ENCODE measurements around the gene CHTF18.

CHTF18 gene

DNA sequence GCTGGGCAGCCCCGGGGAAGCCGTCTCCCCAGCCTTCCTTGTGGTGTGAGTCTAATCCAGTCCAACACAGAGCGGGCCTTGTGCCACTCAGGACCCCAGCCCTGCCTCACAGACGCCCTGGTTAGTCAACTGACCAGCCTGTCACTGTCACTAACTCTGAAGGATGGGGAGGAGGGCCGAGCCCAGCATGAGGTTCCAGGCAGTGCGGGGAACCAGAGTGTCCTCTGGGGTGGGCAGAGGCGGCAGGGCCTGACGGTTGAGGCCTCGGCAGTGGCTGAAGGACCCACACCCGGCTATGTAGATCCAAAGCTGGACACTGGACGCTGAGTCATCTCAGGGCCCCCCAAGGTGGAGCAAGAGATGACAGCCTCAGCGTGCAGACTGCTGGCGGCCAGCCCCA is 8.9 kb upstream of the CHTF18 start:
- no peak overlapping the region for H3K27ac ChIP-seq (ENCODE audit: low read length, poor library complexity, severe bottlenecking)
- no peak overlapping the region for H2BK120ac ChIP-seq (ENCODE audit: low read depth, low read length)
- H3K36me3 ChIP-seq (ENCODE audit: control insufficient read depth in 1 of 2, insufficient read depth in 2 of 2, low read depth in 1 of 2, low read length in 2 of 2): peaks cover 0 to 6% of the 10 kb centered on the region in 2 experiments
- H3K4ac ChIP-seq (ENCODE audit: low read depth in 1 of 2, low read length in 2 of 2): no peak overlapping the region
- no peak for DNase-seq
- H3K14ac ChIP-seq (ENCODE audit: low read length in 2 of 2): no peak overlapping the region
- H3K79me1 ChIP-seq (replicated peaks; ENCODE audit: low read length, poor library complexity, severe bottlenecking): no peaks in the 10 kb centered on the region
- H3K9me3 ChIP-seq (ENCODE audit: control insufficient read depth, low read length): no peaks in the 10 kb centered on the region
- H3K18ac ChIP-seq (ENCODE audit: low read depth in 1 of 2, low read length in 2 of 2): no peak overlapping the region
- no peak overlapping the region for H3K23ac ChIP-seq (ENCODE audit: low read length in 2 of 2)
- 84% methylated on average over 13 of the region's 13 CpGs for WGBS
- peaks cover 3 to 69% of the 10 kb centered on the region in 2 experiments for H3K27me3 ChIP-seq (ENCODE audit: control insufficient read depth in 1 of 2, insufficient read depth in 1 of 2, low read length in 2 of 2)
- no peak overlapping the region for H2BK15ac ChIP-seq (ENCODE audit: low read depth, poor library complexity, severe bottlenecking)
- no peak overlapping the region for H2AFZ ChIP-seq (ENCODE audit: low read depth, low read length)
- no peak overlapping the region for H4K91ac ChIP-seq (ENCODE audit: low read length)
- H3K9ac ChIP-seq (ENCODE audit: low read length): no peak overlapping the region
- no peak overlapping the region for H3K4me2 ChIP-seq (ENCODE audit: low read length, poor library complexity, severe bottlenecking)
- H2AK5ac ChIP-seq (ENCODE audit: low read length, severe bottlenecking): no peak overlapping the region
- H3K4me3 ChIP-seq (ENCODE audit: insufficient read depth in 1 of 2, low read depth in 1 of 2, low read length in 2 of 2): peak overlapping the region in 1 of 2 experiments; percentile 8
- H3K4me1 ChIP-seq (ENCODE audit: control insufficient read depth, insufficient read depth, low read depth, low read length): peaks cover 29% of the 10 kb centered on the region
- no peak overlapping the region for H4K8ac ChIP-seq (ENCODE audit: low read length)
- no peak overlapping the region for H2BK12ac ChIP-seq (ENCODE audit: low read length in 2 of 2)
- no peak overlapping the region for H2BK5ac ChIP-seq (ENCODE audit: low read depth, low read length, poor library complexity, severe bottlenecking)

DNA sequence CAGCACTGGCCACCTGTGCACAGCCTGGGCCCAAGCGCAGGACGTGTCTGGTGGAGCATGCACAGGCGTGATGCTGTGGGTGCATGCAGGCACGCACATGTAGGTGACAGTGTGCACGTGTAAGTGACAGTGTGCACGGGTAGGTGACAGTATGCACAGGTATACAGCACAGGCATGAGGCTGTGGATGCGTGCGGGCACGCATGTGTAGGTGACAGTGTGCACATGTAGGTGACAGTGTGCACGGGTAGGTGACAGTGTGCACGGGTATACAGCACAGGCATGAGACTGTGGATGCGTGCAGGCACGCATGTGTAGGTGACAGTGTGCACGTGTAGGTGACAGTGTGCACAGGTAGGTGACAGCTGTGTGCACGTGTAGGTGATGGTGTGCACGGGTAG is 8.1 kb upstream of the CHTF18 start:
- H3K36me3 ChIP-seq (ENCODE audit: control insufficient read depth in 1 of 2, insufficient read depth in 2 of 2, low read depth in 1 of 2, low read length in 2 of 2): peaks cover 0 to 13% of the 10 kb centered on the region in 2 experiments
- H3K9ac ChIP-seq (ENCODE audit: low read length): no peak overlapping the region
- no peak overlapping the region for H3K27ac ChIP-seq (ENCODE audit: low read length, poor library complexity, severe bottlenecking)

DNA sequence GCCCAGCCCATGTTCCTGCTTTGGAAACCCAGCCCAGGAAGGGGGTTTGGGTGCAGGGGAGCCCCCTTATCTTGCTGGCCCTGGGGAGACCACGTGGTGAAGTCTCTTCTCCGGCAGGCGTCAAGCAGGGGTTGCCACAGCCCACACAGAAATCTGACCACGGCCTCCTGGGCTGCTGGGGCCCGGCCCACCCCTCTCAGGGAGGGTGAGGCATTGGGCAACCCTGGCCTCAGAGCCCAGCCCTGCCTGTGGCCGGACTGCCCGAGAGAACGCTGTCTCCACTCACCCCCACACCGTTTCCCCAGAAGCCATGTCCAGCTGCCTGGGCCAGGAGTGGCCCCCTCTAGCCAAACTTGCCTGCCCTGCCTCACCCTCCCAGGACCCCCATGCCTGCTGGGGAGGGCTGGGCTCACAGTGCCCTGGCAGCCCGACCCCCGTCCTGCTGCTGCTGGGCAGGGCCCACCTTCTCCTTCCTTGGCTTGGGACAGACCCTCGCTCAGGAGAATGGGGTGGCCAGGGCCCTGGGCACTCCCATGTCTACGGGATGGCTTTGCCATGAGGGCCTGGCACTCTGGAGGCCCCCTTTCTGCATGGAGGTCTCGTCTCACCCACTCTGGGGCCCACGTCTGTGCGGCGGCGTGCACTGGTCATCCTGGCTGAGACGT is 6.9 kb upstream of the CHTF18 start:
- Histone ChIP-seq H3K4me1 (ENCODE audit: control insufficient read depth, insufficient read depth, low read depth, low read length) (peaks cover 27% of the 10 kb centered on the region), H3K27me3 (ENCODE audit: control insufficient read depth in 1 of 2, insufficient read depth in 1 of 2, low read length in 2 of 2) (peaks cover 3 to 58% of the 10 kb centered on the region in 2 experiments), H3K4me2 (ENCODE audit: low read length, poor library complexity, severe bottlenecking) (no peak overlapping the region), H2BK5ac (ENCODE audit: low read depth, low read length, poor library complexity, severe bottlenecking) (no peak overlapping the region), H3K9ac (ENCODE audit: low read length) (no peak overlapping the region), H3K4ac (ENCODE audit: low read depth in 1 of 2, low read length in 2 of 2) (no peak overlapping the region), H4K8ac (ENCODE audit: low read length) (no peak overlapping the region), H3K18ac (ENCODE audit: low read depth in 1 of 2, low read length in 2 of 2) (no peak overlapping the region), H3K36me3 (ENCODE audit: control insufficient read depth in 1 of 2, insufficient read depth in 2 of 2, low read depth in 1 of 2, low read length in 2 of 2) (peaks cover 5 to 25% of the 10 kb centered on the region in 2 experiments), H3K23ac (ENCODE audit: low read length in 2 of 2) (no peak overlapping the region), H3K9me3 (ENCODE audit: control insufficient read depth, low read length) (no peaks in the 10 kb centered on the region), H2AFZ (ENCODE audit: low read depth, low read length) (no peak overlapping the region), H2BK12ac (ENCODE audit: low read length in 2 of 2) (no peak overlapping the region), H2BK15ac (ENCODE audit: low read depth, poor library complexity, severe bottlenecking) (no peak overlapping the region), H2AK5ac (ENCODE audit: low read length, severe bottlenecking) (no peak overlapping the region), H3K14ac (ENCODE audit: low read length in 2 of 2) (no peak overlapping the region), H4K91ac (ENCODE audit: low read length) (no peak overlapping the region), H3K27ac (ENCODE audit: low read length, poor library complexity, severe bottlenecking) (no peak overlapping the region), H3K79me1 (replicated peaks; ENCODE audit: low read length, poor library complexity, severe bottlenecking) (peaks cover 4% of the 10 kb centered on the region), H2BK120ac (ENCODE audit: low read depth, low read length) (no peak overlapping the region), H3K4me3 (ENCODE audit: insufficient read depth in 1 of 2, low read depth in 1 of 2, low read length in 2 of 2) (no peak overlapping the region)
- DNase-seq: no peak
- 75% methylated on average over 19 of the region's 19 CpGs for WGBS

More for the DNA sequence above, 8.1 kb upstream of the CHTF18 start:
- Histone ChIP-seq H2BK12ac (ENCODE audit: low read length in 2 of 2) (no peak overlapping the region), H3K9me3 (ENCODE audit: control insufficient read depth, low read length) (no peaks in the 10 kb centered on the region), H2BK15ac (ENCODE audit: low read depth, poor library complexity, severe bottlenecking) (no peak overlapping the region), H2AFZ (ENCODE audit: low read depth, low read length) (no peak overlapping the region), H3K14ac (ENCODE audit: low read length in 2 of 2) (peak overlapping the region in 1 of 2 experiments; percentile 59), H2BK5ac (ENCODE audit: low read depth, low read length, poor library complexity, severe bottlenecking) (no peak overlapping the region), H3K27me3 (ENCODE audit: control insufficient read depth in 1 of 2, insufficient read depth in 1 of 2, low read length in 2 of 2) (peaks cover 3 to 68% of the 10 kb centered on the region in 2 experiments), H3K4me3 (ENCODE audit: insufficient read depth in 1 of 2, low read depth in 1 of 2, low read length in 2 of 2) (no peak overlapping the region), H4K91ac (ENCODE audit: low read length) (no peak overlapping the region), H3K4me2 (ENCODE audit: low read length, poor library complexity, severe bottlenecking) (no peak overlapping the region), H2AK5ac (ENCODE audit: low read length, severe bottlenecking) (no peak overlapping the region), H2BK120ac (ENCODE audit: low read depth, low read length) (no peak overlapping the region), H3K18ac (ENCODE audit: low read depth in 1 of 2, low read length in 2 of 2) (no peak overlapping the region), H3K4ac (ENCODE audit: low read depth in 1 of 2, low read length in 2 of 2) (no peak overlapping the region), H3K23ac (ENCODE audit: low read length in 2 of 2) (no peak overlapping the region), H3K79me1 (replicated peaks; ENCODE audit: low read length, poor library complexity, severe bottlenecking) (no peaks in the 10 kb centered on the region), H3K4me1 (ENCODE audit: control insufficient read depth, insufficient read depth, low read depth, low read length) (peaks cover 25% of the 10 kb centered on the region), H4K8ac (ENCODE audit: low read length) (no peak overlapping the region)
- no peak for DNase-seq
- 89% methylated on average over 16 of the region's 16 CpGs for WGBS

DNA sequence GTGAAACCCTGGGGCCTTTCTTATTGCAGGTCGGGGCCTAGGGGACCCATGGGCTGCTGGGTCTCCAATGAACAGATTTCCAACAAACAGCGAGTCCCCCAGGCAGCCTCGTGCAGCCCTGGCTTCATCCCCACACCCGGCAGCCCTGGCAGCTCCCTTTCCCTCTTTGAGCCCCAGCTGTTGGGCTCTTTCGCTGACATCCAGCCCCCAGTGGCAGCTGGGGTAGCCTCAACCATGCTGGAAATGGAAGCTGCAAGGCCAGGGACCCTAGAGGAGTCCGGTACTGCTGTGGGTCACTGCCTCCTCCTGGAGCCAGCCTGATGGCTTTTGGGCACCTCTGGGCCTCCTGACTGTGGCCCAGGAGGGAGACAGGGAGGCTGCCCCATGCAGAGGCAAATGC is 6.2 kb upstream of the CHTF18 start:
- H3K14ac ChIP-seq (ENCODE audit: low read length in 2 of 2): no peak overlapping the region

More for the DNA sequence above, 6.2 kb upstream of the CHTF18 start:
- no peak overlapping the region for H2BK5ac ChIP-seq (ENCODE audit: low read depth, low read length, poor library complexity, severe bottlenecking)
- H3K4me2 ChIP-seq (ENCODE audit: low read length, poor library complexity, severe bottlenecking): no peak overlapping the region
- peaks cover 8 to 32% of the 10 kb centered on the region in 2 experiments for H3K36me3 ChIP-seq (ENCODE audit: control insufficient read depth in 1 of 2, insufficient read depth in 2 of 2, low read depth in 1 of 2, low read length in 2 of 2)
- no peak overlapping the region for H3K18ac ChIP-seq (ENCODE audit: low read depth in 1 of 2, low read length in 2 of 2)
- H3K4me1 ChIP-seq (ENCODE audit: control insufficient read depth, insufficient read depth, low read depth, low read length): peaks cover 34% of the 10 kb centered on the region
- H4K8ac ChIP-seq (ENCODE audit: low read length): no peak overlapping the region
- WGBS: 75% methylated on average over 6 of the region's 6 CpGs
- no peak overlapping the region for H3K23ac ChIP-seq (ENCODE audit: low read length in 2 of 2)
- H2AFZ ChIP-seq (ENCODE audit: low read depth, low read length): no peak overlapping the region
- no peak overlapping the region for H3K27ac ChIP-seq (ENCODE audit: low read length, poor library complexity, severe bottlenecking)
- no peak overlapping the region for H2BK12ac ChIP-seq (ENCODE audit: low read length in 2 of 2)
- H2BK120ac ChIP-seq (ENCODE audit: low read depth, low read length): no peak overlapping the region
- no peak overlapping the region for H3K4ac ChIP-seq (ENCODE audit: low read depth in 1 of 2, low read length in 2 of 2)
- H3K27me3 ChIP-seq (ENCODE audit: control insufficient read depth in 1 of 2, insufficient read depth in 1 of 2, low read length in 2 of 2): peaks cover 3 to 58% of the 10 kb centered on the region in 2 experiments
- no peak overlapping the region for H2AK5ac ChIP-seq (ENCODE audit: low read length, severe bottlenecking)
- H3K4me3 ChIP-seq (ENCODE audit: insufficient read depth in 1 of 2, low read depth in 1 of 2, low read length in 2 of 2): no peak overlapping the region
- no peak overlapping the region for H2BK15ac ChIP-seq (ENCODE audit: low read depth, poor library complexity, severe bottlenecking)
- no peak for DNase-seq
- no peak overlapping the region for H4K91ac ChIP-seq (ENCODE audit: low read length)
- H3K9ac ChIP-seq (ENCODE audit: low read length): no peak overlapping the region
- peaks cover 7% of the 10 kb centered on the region for H3K79me1 ChIP-seq (replicated peaks; ENCODE audit: low read length, poor library complexity, severe bottlenecking)
- H3K9me3 ChIP-seq (ENCODE audit: control insufficient read depth, low read length): no peaks in the 10 kb centered on the region
